ENCODE measurements around the gene ACSL4.
"Not testable (repeated sequence)": the region's sequence is repeated elsewhere in the genome, so short reads cannot be mapped to it uniquely, and the experiment has no call there.

ACSL4 gene

GRCh38 chrX:109658391-109658790 lies 74.7 kb downstream of the ACSL4 start:
- DNase-seq: no peak

GRCh38 chrX:109657364-109657763 lies 75.7 kb downstream of the ACSL4 start:
- DNase-seq: not testable (repeated sequence)

GRCh38 chrX:109656774-109657173 lies 76.3 kb downstream of the ACSL4 start:
- DNase-seq: no peak

GRCh38 chrX:109655502-109656201 lies 77.4 kb downstream of the ACSL4 start:
- DNase-seq: no peak

- DNase-seq: no peak
Measured at GRCh38 chrX:109654516-109655109, 78.4 kb downstream of the ACSL4 start.

GRCh38 chrX:109644671-109645070 lies 88.4 kb downstream of the ACSL4 start:
- not testable (repeated sequence) for DNase-seq

GRCh38 chrX:109643687-109644086 lies 89.4 kb downstream of the ACSL4 start:
- DNase-seq: no peak

- no peak for DNase-seq
Measured at GRCh38 chrX:109638158-109638557, 94.9 kb downstream of the ACSL4 start.

GRCh38 chrX:109637477-109637876 lies 95.6 kb downstream of the ACSL4 start:
- DNase-seq: not testable (repeated sequence)

- no peak for DNase-seq
Measured at GRCh38 chrX:109635146-109635545, 97.9 kb downstream of the ACSL4 start.

- no peak for DNase-seq
Measured at GRCh38 chrX:109632906-109633504, 100.1 kb downstream of the ACSL4 start.

- DNase-seq: no peak
Measured at GRCh38 chrX:109629310-109629709, 103.7 kb downstream of the ACSL4 start.

GRCh38 chrX:109626637-109627036 lies 106.4 kb downstream of the ACSL4 start:
- DNase-seq: no peak

GRCh38 chrX:109624641-109625616 lies 108.1 kb downstream of the ACSL4 start, which contains the start of gene KCNE5:
Gene KCNE5 (minus strand): TSS chrX:109625172. CDS start chrX:109625020, 152 bp downstream.
- no peak for DNase-seq

GRCh38 chrX:109623997-109624396 lies 109.1 kb downstream of the ACSL4 start:
- DNase-seq: no peak

- no peak for DNase-seq
Measured at GRCh38 chrX:109622270-109622669, 110.8 kb downstream of the ACSL4 start.

- no peak for DNase-seq
Measured at GRCh38 chrX:109619771-109620170, 113.3 kb downstream of the ACSL4 start.

- DNase-seq: no peak
Measured at GRCh38 chrX:109614951-109615350, 118.1 kb downstream of the ACSL4 start.

- DNase-seq: no peak
Measured at GRCh38 chrX:109601486-109601885, 131.6 kb downstream of the ACSL4 start.

- no peak for DNase-seq
Measured at GRCh38 chrX:109600237-109600651, 132.8 kb downstream of the ACSL4 start.

- no peak for DNase-seq
Measured at GRCh38 chrX:109596015-109596414, 137.0 kb downstream of the ACSL4 start.

Data from activated CD4-positive, alpha-beta T cell treated with anti-CD3 and anti-CD28 coated beads for 4 hours (primary cell).